ENCODE measurements around the gene OR1E2. TPM values are rescaled to one million over a fixed set of nuclear protein-coding genes. Genes with fewer than 3 reads are reported as not detected.
"Not testable (repeated sequence)": the region's sequence is repeated elsewhere in the genome, so short reads cannot be mapped to it uniquely, and the experiment has no call there.

Gene OR1E2
- total and polyA plus RNA-seq, 7 donors, result not detected

GRCh38 chr17:3400055-3400454 is 33.6 kb downstream of the OR1E2 start:
- Histone ChIP-seq H3K9me3 (no peaks in the 10 kb centered on the region), H3K4me1 (no peaks in the 10 kb centered on the region), H3K4me3 (no peak overlapping the region), H3K27ac (no peak overlapping the region), H3K36me3 (no peaks in the 10 kb centered on the region), H3K27me3 (no peaks in the 10 kb centered on the region)
- no peak for DNase-seq
- WGBS, 2 donors, result 53 to 65% methylated on average over 6 of the region's 6 CpGs
- TF ChIP-seq EP300 (IDR thresholded peaks at IDR 0.05), result no peak
- TF ChIP-seq POLR2A (IDR thresholded peaks at IDR 0.05), result no peak
- TF ChIP-seq CTCF (IDR thresholded peaks at IDR 0.05), result no peak
- no peak for TF ChIP-seq POLR2AphosphoS5 (IDR thresholded peaks at IDR 0.05)
- intact Hi-C loops (cut with DNase I), result no loop called here

GRCh38 chr17:3398310-3398709 is 35.3 kb downstream of the OR1E2 start, which contains the start of gene OR1E1:
OR1E1 (minus strand) TSS chr17:3398410; CDS start chr17:3398410, 0 bp downstream.
- Histone ChIP-seq H3K27ac (no peak within 1 kb of the TSS), H3K4me3 (no peak within 1 kb of the TSS), H3K4me1 (no peaks in the 10 kb centered on the region), H3K9me3 (no peaks in the 10 kb centered on the region), H3K27me3 (no peaks in the 10 kb centered on the region), H3K36me3 (no peaks in the 10 kb centered on the region)
- intact Hi-C loops (cut with DNase I), result no loop called here
- WGBS, 2 donors, result 81 to 89% methylated on average over 1 of the region's 1 CpG
- no peak for DNase-seq
- TF ChIP-seq CTCF (IDR thresholded peaks at IDR 0.05) (no peak), EP300 (IDR thresholded peaks at IDR 0.05) (no peak), POLR2A (IDR thresholded peaks at IDR 0.05) (no peak), POLR2AphosphoS5 (IDR thresholded peaks at IDR 0.05) (no peak)

- H3K27ac ChIP-seq; H3K4me3 ChIP-seq; H3K9me3 ChIP-seq; intact Hi-C loops (cut with DNase I); H3K36me3 ChIP-seq; DNase-seq; H3K4me1 ChIP-seq; H3K27me3 ChIP-seq: not testable (repeated sequence)
- 52 to 60% methylated on average over 7 of the region's 7 CpGs for WGBS, 2 donors
Measured at GRCh38 chr17:3397801-3398200, 35.8 kb downstream of the OR1E2 start.

- intact Hi-C loops (cut with DNase I), result no loop called here
- no peak overlapping the region for H3K4me3 ChIP-seq
- no peaks in the 10 kb centered on the region for H3K36me3 ChIP-seq
- WGBS, 2 donors, result 68 to 75% methylated on average over 4 of the region's 4 CpGs
- H3K9me3 ChIP-seq, result no peaks in the 10 kb centered on the region
- no peaks in the 10 kb centered on the region for H3K4me1 ChIP-seq
- peaks cover 0 to 27% (median 9%) of the 10 kb centered on the region in 3 donors for H3K27me3 ChIP-seq
- TF ChIP-seq POLR2AphosphoS5 (IDR thresholded peaks at IDR 0.05) (no peak), CTCF (IDR thresholded peaks at IDR 0.05) (no peak), POLR2A (IDR thresholded peaks at IDR 0.05) (no peak), EP300 (IDR thresholded peaks at IDR 0.05) (no peak)
- no peak overlapping the region for H3K27ac ChIP-seq
- DNase-seq, result no peak
Measured at GRCh38 chr17:3389791-3390190, 43.9 kb downstream of the OR1E2 start.

GRCh38 chr17:3385869-3386816 is 47.5 kb downstream of the OR1E2 start, which contains the start of gene OR3A2:
OR3A2 (minus strand) TSS chr17:3386308.
- H3K4me3 ChIP-seq, result peak within 1 kb of the TSS in 1 of 4 donors; percentile 16
- TF ChIP-seq CTCF (IDR thresholded peaks at IDR 0.05), result no peak
- TF ChIP-seq EP300 (IDR thresholded peaks at IDR 0.05), result no peak
- no peak for TF ChIP-seq POLR2AphosphoS5 (IDR thresholded peaks at IDR 0.05)
- no peak for TF ChIP-seq POLR2A (IDR thresholded peaks at IDR 0.05)
- intact Hi-C loops (cut with DNase I), result no loop called here
- DNase-seq, result no peak
- 31 to 56% methylated on average over 92 of the region's 92 CpGs for WGBS, 2 donors
- H3K36me3 ChIP-seq, result no peaks in the 10 kb centered on the region
- H3K9me3 ChIP-seq, result no peaks in the 10 kb centered on the region
- no peak within 1 kb of the TSS for H3K27ac ChIP-seq
- H3K27me3 ChIP-seq, result peaks cover 0 to 27% (median 9%) of the 10 kb centered on the region in 3 donors
- no peaks in the 10 kb centered on the region for H3K4me1 ChIP-seq
